Measurements from ENCODE around the gene AFTPH. TPM values are rescaled to one million over a fixed set of nuclear protein-coding genes. Genes with fewer than 3 reads are reported as not detected.

Gene AFTPH
- total RNA-seq, 1 donor from 2014 or later: 11.3 TPM

DNA sequence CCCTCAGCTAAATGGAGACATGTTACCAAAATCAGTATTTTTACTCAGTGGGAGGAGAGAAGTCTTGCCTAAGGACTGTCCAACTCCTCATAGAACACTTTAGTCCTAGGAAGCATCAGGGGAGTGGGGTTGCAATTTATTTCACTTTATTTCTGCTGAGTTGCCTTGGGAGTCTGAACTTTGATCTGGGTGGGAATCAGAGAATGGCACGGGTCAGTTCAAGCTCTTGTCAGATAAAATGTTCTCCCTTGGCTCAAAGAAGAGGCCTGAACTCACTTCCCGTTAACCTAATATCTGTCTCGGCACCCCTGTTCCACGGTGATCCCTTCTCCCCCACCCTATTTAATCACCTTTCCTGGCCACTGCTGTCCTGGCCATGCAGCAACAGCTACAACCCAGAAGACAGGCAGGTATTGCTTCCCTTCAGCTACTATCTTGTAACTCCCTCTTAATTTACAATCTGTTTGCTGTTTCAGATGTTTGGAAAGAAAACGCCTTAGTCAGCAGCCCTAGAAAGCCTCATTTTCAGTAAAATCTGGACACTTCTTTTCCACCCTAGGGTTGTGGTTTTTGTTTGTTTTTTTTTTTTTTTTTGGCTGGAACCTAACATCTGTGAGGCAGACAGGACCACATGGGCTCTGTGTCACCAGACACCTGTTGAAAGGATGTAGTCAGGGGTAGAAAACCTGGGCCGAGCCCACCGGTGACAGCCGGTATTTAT lies 77.1 kb downstream of the AFTPH start:
- no peaks in the 10 kb centered on the region for H3K27me3 ChIP-seq (ENCODE audit: low read depth)
- intact Hi-C loops (cut with micrococcal nuclease): no loop called here
- no peak overlapping the region for H3K27ac ChIP-seq (replicated peaks)
- DNase-seq: no peak
- no peak overlapping the region for H3K4me3 ChIP-seq
- TF ChIP-seq, protein P1, sequence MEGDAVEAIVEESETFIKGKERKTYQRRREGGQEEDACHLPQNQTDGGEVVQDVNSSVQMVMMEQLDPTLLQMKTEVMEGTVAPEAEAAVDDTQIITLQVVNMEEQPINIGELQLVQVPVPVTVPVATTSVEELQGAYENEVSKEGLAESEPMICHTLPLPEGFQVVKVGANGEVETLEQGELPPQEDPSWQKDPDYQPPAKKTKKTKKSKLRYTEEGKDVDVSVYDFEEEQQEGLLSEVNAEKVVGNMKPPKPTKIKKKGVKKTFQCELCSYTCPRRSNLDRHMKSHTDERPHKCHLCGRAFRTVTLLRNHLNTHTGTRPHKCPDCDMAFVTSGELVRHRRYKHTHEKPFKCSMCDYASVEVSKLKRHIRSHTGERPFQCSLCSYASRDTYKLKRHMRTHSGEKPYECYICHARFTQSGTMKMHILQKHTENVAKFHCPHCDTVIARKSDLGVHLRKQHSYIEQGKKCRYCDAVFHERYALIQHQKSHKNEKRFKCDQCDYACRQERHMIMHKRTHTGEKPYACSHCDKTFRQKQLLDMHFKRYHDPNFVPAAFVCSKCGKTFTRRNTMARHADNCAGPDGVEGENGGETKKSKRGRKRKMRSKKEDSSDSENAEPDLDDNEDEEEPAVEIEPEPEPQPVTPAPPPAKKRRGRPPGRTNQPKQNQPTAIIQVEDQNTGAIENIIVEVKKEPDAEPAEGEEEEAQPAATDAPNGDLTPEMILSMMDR (IDR thresholded peaks at IDR 0.05; ENCODE audit: borderline replicate concordance): no peak
- H3K4me1 ChIP-seq: peaks cover 10% of the 10 kb centered on the region
- no peaks in the 10 kb centered on the region for H3K36me3 ChIP-seq
- H3K9me3 ChIP-seq (replicated peaks): peaks cover 4% of the 10 kb centered on the region

DNA sequence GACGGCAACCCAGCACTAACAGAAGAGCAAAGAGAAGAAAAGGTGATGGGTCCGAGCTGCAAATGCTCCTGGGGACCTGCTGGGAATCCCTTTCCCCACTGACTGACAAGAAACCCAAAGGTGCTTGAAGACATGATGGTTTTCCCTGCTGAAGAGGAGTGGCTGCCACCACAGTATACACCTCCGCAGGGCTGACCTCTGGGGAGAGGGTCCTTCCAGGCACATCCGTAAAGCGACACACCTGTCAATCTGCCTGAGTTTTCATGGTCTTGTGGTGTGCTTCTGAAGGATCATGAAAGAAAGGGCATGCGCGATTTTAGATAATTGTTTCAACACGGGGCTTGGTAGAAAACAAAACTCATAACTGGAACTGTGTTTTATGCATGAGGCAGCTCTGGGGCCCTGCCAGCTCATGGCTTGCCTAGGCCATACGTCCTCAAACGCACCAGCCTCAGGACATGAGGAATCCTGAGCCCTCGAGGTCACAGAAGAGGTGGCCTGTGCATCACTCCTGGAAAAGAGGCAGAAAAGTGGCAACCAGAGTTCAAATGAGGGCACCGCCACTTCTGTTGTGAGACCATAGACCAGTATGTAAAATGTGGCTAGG lies 77.8 kb downstream of the AFTPH start:
- Histone ChIP-seq H3K36me3 (no peaks in the 10 kb centered on the region), H3K27me3 (ENCODE audit: low read depth) (no peaks in the 10 kb centered on the region), H3K9me3 (replicated peaks) (peaks cover 4% of the 10 kb centered on the region), H3K4me3 (no peak overlapping the region), H3K4me1 (peaks cover 10% of the 10 kb centered on the region), H3K27ac (replicated peaks) (no peak overlapping the region)
- intact Hi-C loops (cut with micrococcal nuclease): no loop called here
- TF ChIP-seq, protein P1 (IDR thresholded peaks at IDR 0.05; ENCODE audit: borderline replicate concordance): no peak
- DNase-seq: no peak

DNA sequence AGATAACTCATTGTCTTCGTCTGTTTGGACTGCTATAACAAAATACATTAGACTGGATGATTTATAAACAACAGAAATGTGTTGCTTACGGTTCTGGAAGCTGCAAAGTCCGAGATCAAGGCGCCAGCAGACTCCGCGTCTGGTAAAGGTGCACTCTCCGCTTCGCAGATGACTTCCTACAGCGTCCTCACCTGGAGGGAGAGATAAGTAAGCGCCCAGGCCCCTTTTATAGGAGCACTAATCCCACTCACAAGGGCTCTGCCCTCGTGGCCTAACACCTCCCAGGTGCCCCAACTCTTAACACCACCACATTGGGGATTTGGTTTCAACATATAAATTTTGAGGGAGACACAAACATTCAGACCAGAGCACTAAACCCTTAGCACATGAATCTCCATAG lies 78.3 kb downstream of the AFTPH start:
- H3K27me3 ChIP-seq (ENCODE audit: low read depth): no peaks in the 10 kb centered on the region
- no peaks in the 10 kb centered on the region for H3K36me3 ChIP-seq
- DNase-seq: no peak
- peaks cover 13% of the 10 kb centered on the region for H3K4me1 ChIP-seq
- H3K4me3 ChIP-seq: no peak overlapping the region
- no peak overlapping the region for H3K27ac ChIP-seq (replicated peaks)
- intact Hi-C loops (cut with micrococcal nuclease): no loop called here
- H3K9me3 ChIP-seq (replicated peaks): peaks cover 4% of the 10 kb centered on the region
- TF ChIP-seq, protein P1 (IDR thresholded peaks at IDR 0.05; ENCODE audit: borderline replicate concordance): no peak

DNA sequence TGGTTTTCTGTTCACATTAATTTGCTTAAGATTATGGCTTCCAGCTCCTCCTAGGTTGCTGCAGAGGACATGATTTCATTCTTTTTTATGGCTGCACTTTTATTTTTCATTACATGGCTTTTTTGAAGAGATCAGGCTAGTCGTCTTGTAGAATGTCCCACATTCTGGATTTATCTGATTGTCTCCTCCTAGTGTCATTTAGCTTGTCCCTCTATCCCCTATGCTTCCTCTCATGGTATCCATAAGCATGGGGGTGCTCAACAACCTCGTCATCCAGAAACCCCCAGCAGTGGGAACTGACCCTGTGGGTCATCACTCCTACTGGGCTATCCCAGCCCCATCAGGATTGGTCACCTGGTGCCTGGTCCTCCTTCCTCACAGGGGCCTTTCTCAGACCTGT lies 80.0 kb downstream of the AFTPH start:
- no peaks in the 10 kb centered on the region for H3K36me3 ChIP-seq
- H3K27me3 ChIP-seq (ENCODE audit: low read depth): no peaks in the 10 kb centered on the region
- DNase-seq: no peak
- peaks cover 25% of the 10 kb centered on the region for H3K4me1 ChIP-seq
- intact Hi-C loops (cut with micrococcal nuclease): no loop called here
- no peak overlapping the region for H3K27ac ChIP-seq (replicated peaks)
- peaks cover 4% of the 10 kb centered on the region for H3K9me3 ChIP-seq (replicated peaks)
- TF ChIP-seq, protein P1 (IDR thresholded peaks at IDR 0.05; ENCODE audit: borderline replicate concordance): no peak
- H3K4me3 ChIP-seq: no peak overlapping the region

DNA sequence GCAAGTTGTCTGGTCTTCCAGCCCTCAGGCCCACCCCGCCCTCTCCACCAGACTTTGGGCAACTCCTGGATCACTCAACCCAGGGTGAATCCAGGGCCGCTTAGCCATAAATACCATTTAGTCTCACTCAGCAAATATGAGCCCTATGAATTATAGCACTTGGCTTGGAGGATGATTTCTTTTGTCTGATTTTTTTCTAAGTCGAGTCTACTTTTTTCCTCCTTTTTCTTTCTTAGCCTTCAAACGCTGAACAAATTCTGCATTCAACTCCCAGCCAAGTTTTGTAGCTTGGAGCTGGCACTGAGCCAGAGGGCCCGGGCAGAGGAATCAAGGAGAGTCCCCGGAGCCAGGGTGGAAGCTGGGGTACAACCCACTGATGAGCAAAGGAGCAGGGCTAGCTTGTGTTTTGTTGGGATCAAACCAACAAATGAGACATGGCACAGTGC lies 80.9 kb downstream of the AFTPH start:
- no peaks in the 10 kb centered on the region for H3K36me3 ChIP-seq
- TF ChIP-seq, protein P1 (IDR thresholded peaks at IDR 0.05; ENCODE audit: borderline replicate concordance): no peak
- peaks cover 24% of the 10 kb centered on the region for H3K4me1 ChIP-seq
- no peak overlapping the region for H3K4me3 ChIP-seq
- H3K27me3 ChIP-seq (ENCODE audit: low read depth): no peaks in the 10 kb centered on the region
- intact Hi-C loops (cut with micrococcal nuclease): no loop called here
- no peak for DNase-seq
- H3K27ac ChIP-seq (replicated peaks): no peak overlapping the region
- H3K9me3 ChIP-seq (replicated peaks): peaks cover 4% of the 10 kb centered on the region
